GM19240 (cell line): ENCODE results near the gene MEIS2.

Experiments used
- DNase-seq: peaks from one replicate; pipeline ENCODE4 v3.0.0; 2011; ENCODE audit warnings: low spot score; ENCODE audit not compliant: insufficient read length

MEIS2 gene

DNA sequence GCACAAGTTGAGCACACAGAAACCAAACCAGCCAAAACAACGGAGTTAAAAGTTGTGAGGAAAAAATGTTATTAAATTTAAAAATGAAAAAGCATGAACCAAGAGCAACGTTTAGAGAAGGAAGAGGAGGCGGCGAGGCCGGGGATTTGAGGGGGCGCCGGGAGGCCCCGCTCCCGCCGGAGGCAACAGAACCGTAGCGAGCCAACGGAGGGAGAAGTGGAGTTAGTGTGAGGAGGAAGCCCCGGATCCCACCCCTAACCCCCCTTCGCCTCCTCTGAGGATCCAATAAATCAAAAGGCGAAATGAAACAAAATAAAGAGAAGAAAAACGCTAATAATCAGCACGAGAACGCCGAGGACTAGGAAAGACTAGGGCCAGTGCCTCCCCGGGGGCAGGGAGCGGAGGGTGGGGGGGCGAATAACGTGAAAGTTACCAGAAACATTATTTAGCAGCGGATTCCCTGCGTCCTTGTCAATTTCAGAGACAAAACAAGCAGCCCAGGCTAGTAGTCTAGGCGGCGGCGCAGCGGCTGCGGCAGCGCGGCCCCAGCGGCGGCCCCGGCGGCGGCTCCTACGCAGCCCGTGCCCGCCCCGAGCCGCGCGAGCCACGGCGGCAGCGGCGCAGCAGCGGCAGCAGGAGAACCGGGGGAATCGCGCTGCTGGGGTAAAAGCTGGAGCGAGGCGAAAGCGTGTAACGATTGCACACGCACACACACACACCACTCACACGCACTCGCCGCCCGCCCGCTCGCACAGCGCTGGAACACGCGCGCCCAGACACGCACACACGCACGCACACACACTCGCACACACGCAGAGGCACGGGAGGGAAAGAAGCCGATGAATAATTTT is 1.7 kb downstream of the MEIS2 start:
- DNase-seq = no peak

DNA sequence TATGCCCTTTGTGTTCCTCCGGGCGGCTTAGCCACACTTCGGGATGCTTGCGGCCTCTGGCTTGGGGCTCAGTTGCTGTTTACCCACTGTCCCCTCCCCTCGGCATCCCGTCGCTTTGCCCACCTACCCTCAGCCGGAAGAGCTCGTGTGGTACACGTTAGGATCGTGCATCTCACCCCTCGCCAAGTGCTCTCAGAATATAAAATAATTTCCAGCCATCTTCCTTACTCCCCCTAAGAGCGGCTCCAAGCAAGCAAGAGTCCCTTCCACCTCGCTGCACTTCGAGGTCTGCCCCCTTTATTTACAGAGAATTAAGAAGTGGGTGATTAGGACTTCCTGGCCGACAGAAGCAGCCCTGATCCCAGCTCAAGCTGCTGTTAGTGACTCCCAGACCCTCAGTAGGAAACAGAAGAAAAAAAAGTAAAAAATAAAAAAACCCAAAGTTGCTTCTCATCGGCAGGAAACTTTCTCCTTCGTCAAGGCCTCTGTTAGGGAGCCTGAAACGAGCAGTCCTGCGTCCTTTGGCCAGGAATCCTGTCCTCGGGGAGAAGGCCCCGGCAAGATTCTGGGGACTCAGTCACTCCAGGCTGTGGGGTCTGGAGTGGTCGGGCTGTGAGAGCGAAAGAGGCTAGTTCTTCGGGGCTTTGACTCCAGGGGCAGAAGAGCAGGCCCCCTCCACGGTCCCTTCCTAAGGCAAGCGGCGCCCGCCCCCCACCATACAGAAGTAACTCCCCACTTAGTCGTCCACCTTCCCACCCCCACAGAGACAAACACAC is 3.0 kb downstream of the MEIS2 start:
- no peak for DNase-seq

DNA sequence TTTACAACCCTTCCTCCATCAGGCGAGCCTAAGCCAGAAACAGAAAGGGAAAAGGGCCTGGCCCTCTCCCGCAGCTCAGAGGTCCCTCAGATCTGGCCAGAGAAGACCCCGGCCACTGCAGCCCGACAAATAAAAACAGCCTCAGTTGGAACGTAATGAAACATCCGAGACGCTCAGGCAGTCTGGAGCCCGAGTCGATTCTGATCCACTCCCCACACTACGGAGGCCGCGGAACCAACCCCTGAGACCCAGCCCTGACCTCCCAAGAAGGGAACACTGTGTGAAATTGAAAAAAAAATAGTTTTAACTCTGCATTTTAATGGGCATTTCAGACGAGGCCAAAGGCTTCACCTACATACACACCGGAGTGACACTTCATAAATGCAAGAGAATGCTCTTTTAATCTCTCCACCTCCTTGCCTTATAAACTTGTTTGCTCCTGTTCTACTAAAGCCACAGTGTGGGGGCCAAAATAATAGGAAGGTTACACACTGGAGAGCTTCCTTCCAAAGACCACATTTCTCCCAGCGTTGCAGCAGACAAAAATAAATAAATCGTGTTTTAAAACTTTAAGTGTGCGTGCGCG is 3.7 kb downstream of the MEIS2 start:
- no peak for DNase-seq

DNA sequence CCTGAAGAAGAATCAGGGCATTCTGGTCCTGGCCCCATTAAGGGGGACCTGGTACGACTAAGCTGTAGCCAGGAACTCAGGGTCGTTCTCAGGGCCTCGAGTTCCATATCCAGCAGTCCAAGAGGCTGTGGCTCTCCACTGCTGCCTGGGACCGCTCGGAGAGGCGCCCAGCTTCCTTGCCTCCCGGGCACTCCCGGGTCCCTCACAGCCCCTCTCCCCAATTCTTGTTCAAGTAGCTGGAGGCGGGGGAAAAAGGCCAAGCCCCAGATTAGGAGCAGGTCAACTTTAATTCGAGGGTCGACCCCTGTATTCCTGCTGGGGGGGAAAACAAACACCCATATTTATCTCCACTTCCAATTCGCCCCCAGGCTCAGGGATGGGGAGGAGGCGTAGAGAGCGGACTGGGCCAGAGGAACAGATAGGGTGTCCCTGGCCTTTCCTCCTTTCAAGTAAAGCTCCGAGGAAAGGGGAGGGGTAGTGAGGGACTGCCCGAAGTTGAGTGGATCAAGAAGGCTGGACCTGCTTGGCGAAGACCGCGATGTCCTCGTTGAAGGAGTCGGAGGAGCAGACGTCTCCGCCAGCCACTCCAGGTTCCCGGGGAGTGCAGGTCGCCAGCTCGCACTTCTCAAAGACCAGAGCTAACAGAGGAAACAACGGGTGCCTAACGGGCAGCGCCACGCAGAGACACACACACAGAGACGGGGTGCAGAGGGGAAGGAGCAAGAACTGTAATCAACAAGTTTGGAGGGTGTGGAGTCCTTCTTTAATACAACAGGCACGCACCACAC is 4.4 kb downstream of the MEIS2 start:
- DNase-seq = no peak

DNA sequence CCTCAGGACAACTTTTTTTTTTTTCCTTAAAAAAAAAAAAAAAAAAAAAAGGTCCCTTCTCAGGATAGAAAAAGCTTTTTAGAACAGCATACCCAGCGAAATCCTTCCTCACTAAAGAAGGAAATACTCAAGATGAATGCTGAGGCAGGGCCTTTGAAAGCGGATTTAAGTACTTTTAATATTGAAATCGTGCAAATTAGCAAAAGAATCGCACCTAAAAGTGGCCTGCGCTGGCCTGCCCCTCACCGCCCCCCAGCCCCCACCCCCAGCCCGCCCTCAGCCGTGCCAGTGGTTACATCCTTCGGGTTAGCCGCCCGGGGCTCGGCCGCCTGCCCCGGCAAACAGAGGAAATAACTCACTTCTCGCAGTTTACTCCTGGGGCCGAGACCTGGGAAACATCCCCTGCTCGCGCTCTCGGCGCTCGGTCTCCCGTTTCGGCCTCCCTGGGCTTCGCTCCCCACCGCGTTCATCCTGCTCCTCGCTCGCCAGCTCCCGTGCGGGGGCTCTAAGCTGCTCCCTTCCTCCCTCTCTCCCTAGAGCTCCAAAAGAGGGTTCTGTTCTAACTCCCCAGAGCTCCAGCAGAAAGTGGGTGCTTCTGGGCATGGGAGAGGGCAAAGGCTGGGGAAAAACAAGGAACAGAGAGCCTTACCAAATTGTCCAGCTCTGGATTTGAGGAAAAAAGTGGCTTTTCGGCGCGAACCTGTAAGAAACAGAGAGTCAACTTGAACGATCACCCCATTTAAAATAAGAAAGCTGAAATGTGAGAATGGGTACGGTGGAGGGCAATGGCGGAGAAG is 5.2 kb downstream of the MEIS2 start:
- no peak for DNase-seq

DNA sequence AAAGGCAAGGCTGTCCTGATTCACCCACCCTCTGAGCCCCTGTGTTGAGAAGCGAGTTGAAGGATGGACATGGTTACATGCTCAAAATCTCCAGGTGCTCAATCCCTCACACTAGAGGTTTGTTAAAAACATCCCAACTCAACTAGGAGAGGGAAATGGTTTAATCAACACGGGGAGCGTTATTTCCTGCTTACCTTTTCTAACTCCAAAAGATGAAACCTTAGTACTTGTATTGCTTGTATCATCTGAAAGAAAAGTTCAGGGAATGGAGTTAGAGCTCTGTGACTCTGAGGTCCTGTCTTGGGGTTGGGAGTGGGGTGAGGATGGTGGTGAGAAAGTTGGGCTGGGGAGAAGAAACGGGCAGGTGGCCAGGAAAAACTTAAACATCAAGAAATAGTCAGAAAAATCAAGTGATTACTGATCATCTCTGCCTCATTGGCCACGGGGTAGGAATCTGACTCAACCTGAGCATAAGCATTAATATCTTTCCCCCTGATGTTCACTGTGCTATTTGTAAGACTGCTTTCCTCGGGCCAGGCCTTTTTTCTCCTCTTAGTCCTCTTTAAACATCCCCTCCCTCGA is 5.9 kb downstream of the MEIS2 start:
- DNase-seq = no peak

DNA sequence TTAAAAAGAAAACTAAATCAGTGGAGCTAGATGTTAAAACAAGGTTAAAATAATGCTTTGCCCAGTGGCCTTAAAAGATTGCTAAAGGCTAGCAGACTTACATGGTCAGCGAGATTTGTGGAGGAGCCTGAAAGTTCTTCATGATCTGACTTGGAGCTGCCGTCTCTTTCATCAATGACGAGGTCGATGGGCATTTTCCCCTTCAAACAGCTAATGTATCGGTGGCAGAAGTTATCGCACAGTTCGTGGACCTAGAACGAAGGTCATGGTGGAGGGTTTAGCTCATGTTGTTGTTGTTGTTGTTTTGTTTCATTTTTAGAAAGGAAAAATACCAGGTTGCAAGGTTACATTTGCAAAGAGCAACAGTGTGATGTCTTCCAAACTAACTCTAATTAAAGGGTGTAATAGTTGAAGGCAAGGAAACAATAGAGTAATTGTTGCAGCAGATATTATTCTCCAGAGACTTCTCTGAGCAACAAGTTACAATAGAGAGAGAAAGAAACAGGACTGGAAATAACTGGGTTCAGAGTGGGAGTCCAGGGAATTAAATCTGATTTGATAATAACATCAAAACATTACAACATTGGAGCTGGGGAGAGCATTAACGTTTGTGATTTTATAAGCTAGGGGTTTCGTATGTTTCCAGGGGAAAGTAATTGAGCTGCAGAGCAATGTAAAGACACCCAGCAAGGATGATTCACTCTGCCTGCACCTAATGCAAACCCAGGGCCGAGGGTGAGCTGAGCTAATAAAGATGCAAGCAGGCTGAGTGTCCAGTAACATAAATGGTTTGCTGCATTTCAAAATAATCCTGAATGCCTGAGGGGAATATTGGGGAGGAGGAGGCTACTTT is 6.6 kb downstream of the MEIS2 start:
- no peak for DNase-seq

DNA sequence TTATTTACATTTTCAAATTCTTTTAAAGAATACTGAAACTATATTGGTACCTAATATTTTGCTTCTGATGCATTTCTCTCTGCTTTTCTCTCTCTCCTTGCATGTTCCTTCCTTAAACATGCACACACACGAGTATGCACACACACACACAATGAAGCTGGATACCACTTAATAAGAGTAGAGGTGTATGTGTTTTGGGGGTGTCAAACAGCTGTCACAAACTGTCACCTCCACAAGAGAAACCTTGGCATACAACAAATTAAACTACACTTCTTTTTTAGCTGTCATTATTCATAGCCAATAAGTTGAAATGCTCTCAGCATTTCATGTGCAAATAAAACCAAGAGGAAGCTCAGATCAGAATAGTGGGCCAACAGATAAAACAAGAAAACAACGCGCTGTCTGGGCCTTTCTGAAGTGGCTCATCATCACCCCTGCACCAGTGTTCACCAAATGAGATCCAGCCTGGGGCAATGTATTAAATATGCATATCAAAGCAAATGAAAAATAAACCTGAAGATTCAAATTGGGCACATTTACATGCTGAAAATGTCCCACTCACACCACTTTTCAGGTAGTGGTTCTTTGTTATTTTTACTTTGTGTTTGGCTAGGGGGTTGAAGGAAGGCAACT is 9.7 kb downstream of the MEIS2 start:
- no peak for DNase-seq

DNA sequence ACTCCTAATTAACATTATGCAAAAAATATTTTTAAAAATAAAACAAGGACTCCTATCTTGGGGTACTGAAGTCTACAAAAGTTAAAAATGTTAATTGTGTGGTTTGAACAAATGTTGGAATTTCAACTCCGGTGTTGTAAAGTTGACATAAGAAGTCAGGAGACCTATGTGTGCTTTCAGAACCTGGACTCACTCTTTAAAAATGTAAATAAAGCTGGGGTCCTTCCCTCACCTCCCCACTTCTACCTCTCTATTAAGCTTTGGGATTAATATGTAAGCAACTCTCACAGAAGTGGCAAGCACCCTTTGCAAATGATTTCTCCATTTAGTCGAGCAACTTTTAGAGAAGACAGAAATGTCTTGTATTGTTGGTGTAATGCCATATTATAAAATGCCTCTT is 11.9 kb downstream of the MEIS2 start:
- no peak for DNase-seq

DNA sequence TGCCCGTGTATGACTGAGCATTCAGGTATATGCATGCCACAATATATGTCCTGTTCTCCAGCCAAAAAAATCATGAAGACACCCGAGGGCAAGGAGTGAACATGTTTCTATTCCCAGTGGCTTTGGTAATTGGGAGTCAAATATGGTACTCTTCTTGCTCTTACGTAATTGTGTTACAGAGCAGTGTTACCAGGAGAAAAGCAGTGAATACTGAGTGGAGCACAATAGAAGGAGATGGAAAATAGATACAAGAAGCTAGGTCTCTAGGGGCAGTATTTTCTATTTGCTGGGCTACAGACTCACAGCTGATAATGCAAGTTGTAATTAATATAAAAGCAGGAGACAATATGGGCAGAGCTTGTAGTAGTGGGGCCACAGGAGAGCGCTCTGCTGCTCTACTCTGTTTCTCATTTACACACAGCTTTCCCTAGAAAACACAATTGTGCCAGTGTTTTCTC is 13.2 kb downstream of the MEIS2 start:
- DNase-seq = no peak

DNA sequence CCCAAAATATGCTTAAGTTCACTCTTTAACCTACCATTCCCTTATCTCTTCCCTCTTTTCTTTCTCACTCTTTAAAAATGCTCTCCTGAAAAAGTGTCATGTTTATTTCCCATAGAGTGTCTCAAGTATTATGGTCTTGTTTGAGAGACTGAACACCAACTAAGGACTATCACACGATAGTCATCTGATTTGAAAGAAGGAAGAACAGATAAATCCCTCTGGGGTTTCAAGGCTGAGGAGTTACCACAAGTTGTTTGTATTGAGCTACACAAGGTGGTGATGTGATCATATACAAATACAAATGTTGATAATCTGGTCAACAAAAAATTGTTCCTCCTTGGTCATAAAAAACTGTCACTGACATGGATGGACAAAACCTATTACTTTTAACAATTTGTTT is 13.8 kb downstream of the MEIS2 start:
- DNase-seq = no peak

DNA sequence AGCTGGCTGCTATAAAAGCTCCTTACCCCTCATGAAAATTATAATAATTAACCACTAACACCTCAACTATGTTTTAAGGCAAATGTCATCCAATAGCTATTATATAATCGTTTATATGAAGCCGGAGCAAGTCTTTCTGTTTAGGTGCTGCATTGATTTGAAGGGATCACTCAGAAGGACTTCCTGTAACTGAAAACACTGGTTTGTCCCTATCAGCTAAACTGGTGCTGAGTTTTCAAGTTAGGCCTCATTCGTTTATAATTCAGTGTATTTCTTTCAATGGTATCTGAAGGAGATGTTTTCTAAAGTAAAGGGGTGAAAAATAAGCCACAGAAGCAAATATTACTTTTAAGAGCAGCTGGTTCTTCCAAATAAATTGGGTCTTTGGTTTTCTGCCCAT is 14.2 kb downstream of the MEIS2 start:
- DNase-seq = no peak

DNA sequence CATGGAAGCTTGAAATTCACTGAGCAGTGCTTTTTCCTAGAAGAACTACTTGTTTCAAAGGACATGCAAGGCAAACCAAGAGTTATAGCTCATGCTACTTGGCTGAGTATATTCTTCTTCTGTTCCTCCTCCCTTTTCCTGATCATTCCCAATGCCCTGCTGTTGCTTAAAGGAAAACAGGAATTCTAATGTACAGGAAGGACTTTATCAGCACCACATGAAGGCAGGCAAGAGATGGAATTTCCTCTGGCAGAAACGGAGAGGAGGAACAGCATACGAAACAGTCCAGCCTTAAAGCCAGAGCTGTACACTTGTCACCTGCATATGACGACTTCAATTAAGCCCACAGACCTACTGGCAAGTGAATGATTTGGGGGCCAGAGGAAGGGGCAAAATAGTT is 15.7 kb downstream of the MEIS2 start:
- no peak for DNase-seq

DNA sequence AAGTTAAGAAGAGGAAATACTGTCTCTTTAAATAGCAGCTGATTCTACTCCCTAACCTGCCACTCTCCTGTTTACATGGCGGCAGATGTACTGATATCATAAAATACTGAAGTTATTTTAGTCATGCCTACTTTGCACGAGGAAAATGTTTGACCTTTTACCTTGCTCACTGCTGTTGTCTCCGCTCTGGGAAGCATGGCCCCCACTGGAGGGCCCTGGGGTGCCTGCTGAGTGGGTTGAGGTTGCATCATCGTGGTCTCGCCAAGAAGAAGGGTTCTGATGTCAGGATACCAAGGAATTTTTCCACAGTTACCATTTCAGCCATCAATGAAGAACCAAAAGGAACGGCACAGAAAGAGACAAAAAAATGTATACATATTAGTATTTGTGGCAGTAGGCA is 16.7 kb downstream of the MEIS2 start:
- DNase-seq = no peak

DNA sequence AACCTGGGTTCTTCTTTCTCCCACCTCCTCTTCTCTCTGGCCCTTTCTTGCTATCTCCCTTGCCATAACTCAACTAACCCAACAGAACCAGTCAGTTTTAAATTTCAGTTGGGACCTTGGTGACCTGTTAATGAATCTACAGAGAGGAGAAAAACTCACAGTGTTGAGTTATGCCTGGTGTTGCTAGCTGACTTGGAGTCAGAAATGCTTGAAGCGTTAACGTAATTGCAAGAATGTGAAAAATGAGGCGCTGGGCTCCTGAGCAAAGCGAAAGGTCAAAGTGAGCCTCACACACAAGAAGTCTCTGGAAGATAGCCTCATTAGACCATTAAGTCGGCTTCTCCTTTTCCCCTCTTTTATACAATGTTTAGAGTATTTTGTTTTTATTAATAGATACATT is 18.4 kb downstream of the MEIS2 start:
- DNase-seq = no peak

DNA sequence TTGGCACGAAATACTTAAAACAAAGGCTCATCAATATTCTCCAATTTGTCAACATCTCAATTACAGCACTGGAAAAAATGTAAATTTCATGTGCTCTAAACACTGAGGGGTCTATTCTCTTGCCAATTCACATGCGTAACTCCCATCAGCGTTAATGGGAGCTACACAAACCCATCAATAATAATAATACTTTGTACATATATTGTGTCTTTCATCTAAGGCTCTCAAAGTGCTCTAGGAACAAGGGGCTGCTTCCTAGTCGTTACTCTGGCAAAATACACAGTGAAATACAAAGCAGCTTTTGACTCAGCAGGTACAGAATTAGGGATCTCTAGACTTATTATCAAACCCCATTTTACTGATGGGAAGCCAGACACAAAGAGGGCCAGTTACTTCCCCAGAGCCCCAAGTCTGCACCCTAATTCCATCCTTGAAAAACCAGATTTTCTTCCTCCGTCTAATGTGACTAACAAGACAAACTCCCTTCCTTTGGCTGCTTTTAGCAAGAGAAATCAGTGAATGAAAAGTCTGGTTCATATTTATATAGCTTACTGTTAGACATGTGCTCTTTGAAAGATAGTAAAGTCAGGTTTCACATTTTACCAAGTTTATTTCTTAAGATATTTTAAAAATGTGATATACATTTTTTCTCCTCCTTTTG is 20.0 kb downstream of the MEIS2 start:
- DNase-seq = no peak

DNA sequence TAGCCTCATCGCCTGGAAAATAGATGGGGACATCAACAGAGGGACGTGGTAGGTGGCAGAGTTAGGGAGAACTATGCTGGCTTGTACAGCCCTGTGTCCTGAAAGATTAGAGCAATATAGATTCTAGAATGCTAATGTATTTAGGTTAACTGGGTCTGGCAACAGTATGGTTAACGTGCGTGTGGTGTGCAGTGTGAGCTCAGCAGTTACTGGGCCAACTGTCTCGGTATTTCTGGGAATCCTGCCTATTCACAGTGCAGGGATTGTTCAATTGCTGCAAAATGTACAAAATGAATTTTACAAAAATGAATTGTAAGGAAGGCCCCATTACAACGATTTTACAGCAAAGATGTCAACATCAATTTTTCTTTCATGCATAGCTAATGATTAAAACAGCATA is 20.6 kb downstream of the MEIS2 start:
- no peak for DNase-seq

DNA sequence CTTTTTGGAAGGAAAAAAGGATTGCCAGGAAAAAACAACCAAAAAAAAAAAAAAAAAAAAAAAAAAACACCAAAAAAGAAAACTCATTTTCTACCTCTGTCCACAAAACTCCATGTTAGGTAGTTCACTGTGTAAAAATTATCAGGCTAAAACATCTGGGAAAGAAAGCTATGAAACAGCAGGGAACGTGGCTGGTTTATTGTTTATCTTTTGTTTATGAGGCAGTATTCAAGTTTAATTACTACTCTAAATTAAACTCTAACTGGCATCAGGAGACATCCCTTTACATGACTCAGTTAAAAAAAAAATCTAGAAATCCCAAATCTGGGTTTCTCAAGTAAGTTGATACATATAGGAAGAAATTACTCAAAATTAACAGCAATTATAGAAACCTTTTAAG is 21.8 kb downstream of the MEIS2 start:
- DNase-seq = no peak
